Measurements from ENCODE around the gene ASB3. TPM values are rescaled to one million over a fixed set of nuclear protein-coding genes. Genes with fewer than 3 reads are reported as not detected.

The ASB3 gene
- total RNA-seq, 2 experiments from 2014 or later = 26.4 to 30.3 TPM

DNA sequence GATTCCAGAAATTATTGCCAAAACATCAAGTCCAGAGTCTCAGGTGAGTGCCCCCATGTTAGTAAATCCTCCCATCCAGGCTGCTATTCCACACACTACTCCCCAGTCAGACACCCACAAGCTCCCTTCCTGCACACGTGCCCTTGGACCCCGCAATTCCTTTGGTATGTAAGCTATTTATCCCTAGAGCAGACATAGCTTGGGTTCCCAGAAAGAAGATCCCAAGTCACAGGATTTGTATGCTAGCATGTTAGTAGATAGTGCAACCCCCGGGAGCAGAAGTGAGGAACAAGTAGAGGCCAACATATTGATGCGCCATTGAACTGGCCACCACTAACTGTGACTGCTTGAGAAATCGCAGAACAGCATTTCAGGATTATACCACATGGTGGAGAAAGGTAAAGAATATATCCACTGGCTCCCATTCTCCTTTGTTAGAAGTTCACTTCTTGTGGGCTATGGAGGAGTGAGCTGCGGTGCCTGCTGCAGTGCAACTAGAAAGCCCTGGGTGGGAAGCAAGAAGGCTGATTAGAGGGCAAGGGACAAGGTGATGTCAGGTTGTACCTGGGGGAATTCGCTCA, 156.6 kb downstream of the ASB3 start:
- Histone ChIP-seq H3K9me3 (ENCODE audit: low read length) (no peaks in the 10 kb centered on the region), H3K4me2 (ENCODE audit: low read length) (no peak overlapping the region), H3K27ac (ENCODE audit: low read depth, low read length, poor library complexity, severe bottlenecking) (no peak overlapping the region), H2AFZ (ENCODE audit: low read length) (no peak overlapping the region), H3K4me3 (ENCODE audit: low read depth, low read length, poor library complexity, severe bottlenecking) (no peak overlapping the region), H3K36me3 (ENCODE audit: insufficient read depth, low read length) (no peaks in the 10 kb centered on the region), H3K79me2 (ENCODE audit: insufficient read depth, low read depth, low read length) (no peaks in the 10 kb centered on the region), H4K20me1 (ENCODE audit: insufficient read depth, low read length) (no peaks in the 10 kb centered on the region), H3K9me2 (ENCODE audit: insufficient read depth, low read length) (no peaks in the 10 kb centered on the region), H3K4me1 (ENCODE audit: insufficient read depth, low read length, poor library complexity, severe bottlenecking) (no peaks in the 10 kb centered on the region)
- no peak for DNase-seq (ENCODE audit: low spot score)
- no TSS peak for BruUV-seq (replicated peaks)
- TF ChIP-seq EZH2phosphoT487 (IDR thresholded peaks at IDR 0.05; ENCODE audit: borderline replicate concordance, low read depth, low read length) = no peak
- TF ChIP-seq, protein P1, sequence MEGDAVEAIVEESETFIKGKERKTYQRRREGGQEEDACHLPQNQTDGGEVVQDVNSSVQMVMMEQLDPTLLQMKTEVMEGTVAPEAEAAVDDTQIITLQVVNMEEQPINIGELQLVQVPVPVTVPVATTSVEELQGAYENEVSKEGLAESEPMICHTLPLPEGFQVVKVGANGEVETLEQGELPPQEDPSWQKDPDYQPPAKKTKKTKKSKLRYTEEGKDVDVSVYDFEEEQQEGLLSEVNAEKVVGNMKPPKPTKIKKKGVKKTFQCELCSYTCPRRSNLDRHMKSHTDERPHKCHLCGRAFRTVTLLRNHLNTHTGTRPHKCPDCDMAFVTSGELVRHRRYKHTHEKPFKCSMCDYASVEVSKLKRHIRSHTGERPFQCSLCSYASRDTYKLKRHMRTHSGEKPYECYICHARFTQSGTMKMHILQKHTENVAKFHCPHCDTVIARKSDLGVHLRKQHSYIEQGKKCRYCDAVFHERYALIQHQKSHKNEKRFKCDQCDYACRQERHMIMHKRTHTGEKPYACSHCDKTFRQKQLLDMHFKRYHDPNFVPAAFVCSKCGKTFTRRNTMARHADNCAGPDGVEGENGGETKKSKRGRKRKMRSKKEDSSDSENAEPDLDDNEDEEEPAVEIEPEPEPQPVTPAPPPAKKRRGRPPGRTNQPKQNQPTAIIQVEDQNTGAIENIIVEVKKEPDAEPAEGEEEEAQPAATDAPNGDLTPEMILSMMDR (conservative IDR thresholded peaks at IDR 0.05; ENCODE audit: low read length) = no peak
- intact Hi-C loops (cut with micrococcal nuclease; ENCODE audit: unreplicated experiment) = no loop called here
- ChIA-PET POLR2A (interaction anchor here (0.6 to 0.8 kb wide), 2 partner anchors 14 to 16 kb away, joined by 3 read pairs; no protein-coding TSS in a partner anchor), CTCF (ENCODE audit: unreplicated experiment) (no interaction called here)

GRCh38 chr2:53629501-53629900, 157.3 kb downstream of the ASB3 start:
- H3K27ac ChIP-seq (ENCODE audit: low read depth, low read length, poor library complexity, severe bottlenecking) = no peak overlapping the region
- no peak for DNase-seq (ENCODE audit: low spot score)
- TF ChIP-seq, protein P1 (conservative IDR thresholded peaks at IDR 0.05; ENCODE audit: low read length) = no peak
- no peak for TF ChIP-seq EZH2phosphoT487 (IDR thresholded peaks at IDR 0.05; ENCODE audit: borderline replicate concordance, low read depth, low read length)
- H3K4me1 ChIP-seq (ENCODE audit: insufficient read depth, low read length, poor library complexity, severe bottlenecking) = no peaks in the 10 kb centered on the region
- ChIA-PET CTCF (ENCODE audit: unreplicated experiment) (no interaction called here), POLR2A (interaction anchor here (0.6 to 0.8 kb wide), 3 partner anchors 13 to 781 kb away, joined by 3 to 4 read pairs (median 3); no protein-coding TSS in a partner anchor)
- intact Hi-C loops (cut with micrococcal nuclease; ENCODE audit: unreplicated experiment) = no loop called here
- H3K9me3 ChIP-seq (ENCODE audit: low read length) = no peaks in the 10 kb centered on the region
- no peaks in the 10 kb centered on the region for H3K36me3 ChIP-seq (ENCODE audit: insufficient read depth, low read length)
- no peaks in the 10 kb centered on the region for H3K9me2 ChIP-seq (ENCODE audit: insufficient read depth, low read length)
- no peak overlapping the region for H3K4me3 ChIP-seq (ENCODE audit: low read depth, low read length, poor library complexity, severe bottlenecking)
- no peak overlapping the region for H2AFZ ChIP-seq (ENCODE audit: low read length)
- H3K79me2 ChIP-seq (ENCODE audit: insufficient read depth, low read depth, low read length) = no peaks in the 10 kb centered on the region
- H4K20me1 ChIP-seq (ENCODE audit: insufficient read depth, low read length) = no peaks in the 10 kb centered on the region
- no peak overlapping the region for H3K4me2 ChIP-seq (ENCODE audit: low read length)
- no TSS peak for BruUV-seq (replicated peaks)

- Histone ChIP-seq H3K9me2 (ENCODE audit: insufficient read depth, low read length) (no peaks in the 10 kb centered on the region), H3K4me2 (ENCODE audit: low read length) (no peak overlapping the region), H3K4me1 (ENCODE audit: insufficient read depth, low read length, poor library complexity, severe bottlenecking) (no peaks in the 10 kb centered on the region), H3K4me3 (ENCODE audit: low read depth, low read length, poor library complexity, severe bottlenecking) (no peak overlapping the region), H2AFZ (ENCODE audit: low read length) (no peak overlapping the region), H3K79me2 (ENCODE audit: insufficient read depth, low read depth, low read length) (no peaks in the 10 kb centered on the region), H3K36me3 (ENCODE audit: insufficient read depth, low read length) (no peaks in the 10 kb centered on the region), H4K20me1 (ENCODE audit: insufficient read depth, low read length) (no peaks in the 10 kb centered on the region), H3K9me3 (ENCODE audit: low read length) (no peaks in the 10 kb centered on the region), H3K27ac (ENCODE audit: low read depth, low read length, poor library complexity, severe bottlenecking) (no peak overlapping the region)
- no peak for DNase-seq (ENCODE audit: low spot score)
- ChIA-PET POLR2A (interaction anchor here (0.6 to 0.8 kb wide), 2 partner anchors 13 to 782 kb away, joined by 3 to 4 read pairs; no protein-coding TSS in a partner anchor), CTCF (ENCODE audit: unreplicated experiment) (no interaction called here)
- intact Hi-C loops (cut with micrococcal nuclease; ENCODE audit: unreplicated experiment) = no loop called here
- TF ChIP-seq EZH2phosphoT487 (IDR thresholded peaks at IDR 0.05; ENCODE audit: borderline replicate concordance, low read depth, low read length) = no peak
- TF ChIP-seq, protein P1 (conservative IDR thresholded peaks at IDR 0.05; ENCODE audit: low read length) = no peak
- no TSS peak for BruUV-seq (replicated peaks)
These were observed 157.8 kb downstream of the ASB3 start for GRCh38 chr2:53629001-53629400.

Measured in OCI-LY7 (cell line).